GM23338 (cell line): Measurements from ENCODE around the gene VARS2.
"Not testable (repeated sequence)": the region's sequence is repeated elsewhere in the genome, so short reads cannot be mapped to it uniquely, and the experiment has no call there.

Source experiments
- CREB1 ChIP-seq: fragments of 250-450 bp; sonication (Bioruptor Pico); IDR thresholded peaks from 2 replicates; pipeline ENCODE4 v1.5.0; 2020; ENCODE audit warnings: low read depth, mild to moderate bottlenecking, moderate library complexity
- CTCF ChIP-seq, 2 experiments: fragments of 200-600 bp in 1 of 2; sonication (generic) in 1 of 2; conservative IDR thresholded peaks; 2 replicates each; pipeline versions ENCODE4 v1.5.1 to v1.6.1; 2016 to 2017; ENCODE audit warnings: antibody characterized with exemption in 2 of 2, low read depth in 2 of 2, mild to moderate bottlenecking in 2 of 2, moderate library complexity in 1 of 2
- EZH2 ChIP-seq: fragments of 200-600 bp; sonication (generic); IDR thresholded peaks from one replicate; pipeline ENCODE4 v1.8.0; 2017; ENCODE audit warnings: antibody characterized with exemption, mild to moderate bottlenecking, low read depth; ENCODE audit not compliant: unreplicated experiment
- EZH2phosphoT487 ChIP-seq: fragments of 200-600 bp; sonication (generic); IDR thresholded peaks from one replicate; pipeline ENCODE4 v1.8.1; 2018; ENCODE audit warnings: antibody characterized with exemption; ENCODE audit not compliant: unreplicated experiment
- POLR2AphosphoS5 ChIP-seq: IDR thresholded peaks from 2 replicates; pipeline ENCODE4 v1.6.1; 2016; ENCODE audit warnings: antibody characterized with exemption, low read depth
- ZNF114 ChIP-seq: fragments of 250-450 bp; sonication (Bioruptor Pico); IDR thresholded peaks from 2 replicates; pipeline ENCODE4 v1.5.0; 2020; ENCODE audit warnings: mild to moderate bottlenecking, moderate library complexity

GRCh38 chr6:30869241-30869749 lies 44.7 kb upstream of the VARS2 start:
- TF ChIP-seq CTCF (conservative IDR thresholded peaks at IDR 0.05; ENCODE audit: low read depth in 2 of 2); EZH2; ZNF114; POLR2AphosphoS5; EZH2phosphoT487; CREB1 (CRISPR knock-in tag): not testable (repeated sequence)
